Measurements from ENCODE around the gene MYO15A.

DNA sequence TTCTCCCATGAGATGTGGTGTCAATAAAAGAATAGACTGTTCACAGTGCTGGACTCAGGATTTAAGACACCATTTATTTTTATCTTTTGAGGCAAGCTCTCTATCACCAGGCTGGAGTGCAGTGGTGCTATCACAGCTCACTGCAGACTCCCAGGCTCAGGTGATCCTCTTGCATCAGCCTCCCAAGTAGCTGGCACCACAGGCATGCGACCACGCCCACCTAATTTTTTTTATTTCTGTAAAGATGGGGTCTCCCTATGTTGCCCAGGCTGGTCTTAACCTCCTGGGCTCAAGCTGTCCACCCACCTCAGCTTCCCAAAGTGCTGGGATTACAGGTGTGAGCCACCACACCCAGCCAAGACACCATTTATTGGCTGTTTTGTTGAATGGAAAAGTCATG lies 39.5 kb upstream of the MYO15A start:
- TF ChIP-seq, protein P1, sequence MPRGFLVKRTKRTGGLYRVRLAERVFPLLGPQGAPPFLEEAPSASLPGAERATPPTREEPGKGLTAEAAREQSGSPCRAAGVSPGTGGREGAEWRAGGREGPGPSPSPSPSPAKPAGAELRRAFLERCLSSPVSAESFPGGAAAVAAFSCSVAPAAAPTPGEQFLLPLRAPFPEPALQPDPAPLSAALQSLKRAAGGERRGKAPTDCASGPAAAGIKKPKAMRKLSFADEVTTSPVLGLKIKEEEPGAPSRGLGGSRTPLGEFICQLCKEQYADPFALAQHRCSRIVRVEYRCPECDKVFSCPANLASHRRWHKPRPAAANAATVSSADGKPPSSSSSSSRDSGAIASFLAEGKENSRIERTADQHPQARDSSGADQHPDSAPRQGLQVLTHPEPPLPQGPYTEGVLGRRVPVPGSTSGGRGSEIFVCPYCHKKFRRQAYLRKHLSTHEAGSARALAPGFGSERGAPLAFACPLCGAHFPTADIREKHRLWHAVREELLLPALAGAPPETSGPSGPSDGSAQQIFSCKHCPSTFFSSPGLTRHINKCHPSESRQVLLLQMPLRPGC (tag by site-specific recombination; IDR thresholded peaks at IDR 0.05): no peak
- TF ChIP-seq, protein P2, sequence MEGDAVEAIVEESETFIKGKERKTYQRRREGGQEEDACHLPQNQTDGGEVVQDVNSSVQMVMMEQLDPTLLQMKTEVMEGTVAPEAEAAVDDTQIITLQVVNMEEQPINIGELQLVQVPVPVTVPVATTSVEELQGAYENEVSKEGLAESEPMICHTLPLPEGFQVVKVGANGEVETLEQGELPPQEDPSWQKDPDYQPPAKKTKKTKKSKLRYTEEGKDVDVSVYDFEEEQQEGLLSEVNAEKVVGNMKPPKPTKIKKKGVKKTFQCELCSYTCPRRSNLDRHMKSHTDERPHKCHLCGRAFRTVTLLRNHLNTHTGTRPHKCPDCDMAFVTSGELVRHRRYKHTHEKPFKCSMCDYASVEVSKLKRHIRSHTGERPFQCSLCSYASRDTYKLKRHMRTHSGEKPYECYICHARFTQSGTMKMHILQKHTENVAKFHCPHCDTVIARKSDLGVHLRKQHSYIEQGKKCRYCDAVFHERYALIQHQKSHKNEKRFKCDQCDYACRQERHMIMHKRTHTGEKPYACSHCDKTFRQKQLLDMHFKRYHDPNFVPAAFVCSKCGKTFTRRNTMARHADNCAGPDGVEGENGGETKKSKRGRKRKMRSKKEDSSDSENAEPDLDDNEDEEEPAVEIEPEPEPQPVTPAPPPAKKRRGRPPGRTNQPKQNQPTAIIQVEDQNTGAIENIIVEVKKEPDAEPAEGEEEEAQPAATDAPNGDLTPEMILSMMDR (tag by site-specific recombination; IDR thresholded peaks at IDR 0.05): no peak
- TF ChIP-seq ZNF157 (tag by site-specific recombination; IDR thresholded peaks at IDR 0.05): no peak
- TF ChIP-seq ZNF561 (tag by site-specific recombination; IDR thresholded peaks at IDR 0.05; ENCODE audit: borderline replicate concordance): no peak
- TF ChIP-seq, protein P3, sequence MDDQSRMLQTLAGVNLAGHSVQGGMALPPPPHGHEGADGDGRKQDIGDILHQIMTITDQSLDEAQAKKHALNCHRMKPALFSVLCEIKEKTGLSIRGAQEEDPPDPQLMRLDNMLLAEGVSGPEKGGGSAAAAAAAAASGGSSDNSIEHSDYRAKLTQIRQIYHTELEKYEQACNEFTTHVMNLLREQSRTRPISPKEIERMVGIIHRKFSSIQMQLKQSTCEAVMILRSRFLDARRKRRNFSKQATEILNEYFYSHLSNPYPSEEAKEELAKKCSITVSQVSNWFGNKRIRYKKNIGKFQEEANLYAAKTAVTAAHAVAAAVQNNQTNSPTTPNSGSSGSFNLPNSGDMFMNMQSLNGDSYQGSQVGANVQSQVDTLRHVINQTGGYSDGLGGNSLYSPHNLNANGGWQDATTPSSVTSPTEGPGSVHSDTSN (CRISPR knock-in tag; IDR thresholded peaks at IDR 0.05): no peak
- no peak for TF ChIP-seq ZFHX2 (tag by site-specific recombination; conservative IDR thresholded peaks at IDR 0.05)
- TF ChIP-seq, protein P4, sequence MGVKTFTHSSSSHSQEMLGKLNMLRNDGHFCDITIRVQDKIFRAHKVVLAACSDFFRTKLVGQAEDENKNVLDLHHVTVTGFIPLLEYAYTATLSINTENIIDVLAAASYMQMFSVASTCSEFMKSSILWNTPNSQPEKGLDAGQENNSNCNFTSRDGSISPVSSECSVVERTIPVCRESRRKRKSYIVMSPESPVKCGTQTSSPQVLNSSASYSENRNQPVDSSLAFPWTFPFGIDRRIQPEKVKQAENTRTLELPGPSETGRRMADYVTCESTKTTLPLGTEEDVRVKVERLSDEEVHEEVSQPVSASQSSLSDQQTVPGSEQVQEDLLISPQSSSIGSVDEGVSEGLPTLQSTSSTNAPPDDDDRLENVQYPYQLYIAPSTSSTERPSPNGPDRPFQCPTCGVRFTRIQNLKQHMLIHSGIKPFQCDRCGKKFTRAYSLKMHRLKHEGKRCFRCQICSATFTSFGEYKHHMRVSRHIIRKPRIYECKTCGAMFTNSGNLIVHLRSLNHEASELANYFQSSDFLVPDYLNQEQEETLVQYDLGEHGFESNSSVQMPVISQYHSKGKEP (tag by site-specific recombination; IDR thresholded peaks at IDR 0.05): no peak
- TF ChIP-seq MYNN (tag by site-specific recombination; IDR thresholded peaks at IDR 0.05; ENCODE audit: borderline replicate concordance): no peak
- no peak for TF ChIP-seq HOXA7 (CRISPR knock-in tag; IDR thresholded peaks at IDR 0.05; ENCODE audit: borderline replicate concordance)
- TF ChIP-seq YY1 (tag by site-specific recombination; IDR thresholded peaks at IDR 0.05): no peak
- TF ChIP-seq ZFP37 (tag by site-specific recombination; IDR thresholded peaks at IDR 0.05): no peak
- TF ChIP-seq, protein P5, sequence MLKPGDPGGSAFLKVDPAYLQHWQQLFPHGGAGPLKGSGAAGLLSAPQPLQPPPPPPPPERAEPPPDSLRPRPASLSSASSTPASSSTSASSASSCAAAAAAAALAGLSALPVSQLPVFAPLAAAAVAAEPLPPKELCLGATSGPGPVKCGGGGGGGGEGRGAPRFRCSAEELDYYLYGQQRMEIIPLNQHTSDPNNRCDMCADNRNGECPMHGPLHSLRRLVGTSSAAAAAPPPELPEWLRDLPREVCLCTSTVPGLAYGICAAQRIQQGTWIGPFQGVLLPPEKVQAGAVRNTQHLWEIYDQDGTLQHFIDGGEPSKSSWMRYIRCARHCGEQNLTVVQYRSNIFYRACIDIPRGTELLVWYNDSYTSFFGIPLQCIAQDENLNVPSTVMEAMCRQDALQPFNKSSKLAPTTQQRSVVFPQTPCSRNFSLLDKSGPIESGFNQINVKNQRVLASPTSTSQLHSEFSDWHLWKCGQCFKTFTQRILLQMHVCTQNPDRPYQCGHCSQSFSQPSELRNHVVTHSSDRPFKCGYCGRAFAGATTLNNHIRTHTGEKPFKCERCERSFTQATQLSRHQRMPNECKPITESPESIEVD (tag by site-specific recombination; IDR thresholded peaks at IDR 0.05): no peak
- no peak for TF ChIP-seq REPIN1 (tag by site-specific recombination; IDR thresholded peaks at IDR 0.05; ENCODE audit: low read depth)
- no peak for TF ChIP-seq ZNF768 (tag by site-specific recombination; IDR thresholded peaks at IDR 0.05)

Measured in HEK293 (cell line).